GM21515 (cell line): ENCODE data around the gene DPH1.

Source experiments
- ATAC-seq: cut with Tn5 transposase; IDR thresholded peaks from one replicate; pipeline ENCODE4 v1.9.1; 2021; ENCODE audit not compliant: unreplicated experiment

Gene DPH1

GRCh38 chr17:2060681-2061440, 30.9 kb downstream of the DPH1 start:
- no peak for ATAC-seq

GRCh38 chr17:2061441-2061958, 31.5 kb downstream of the DPH1 start:
- no peak for ATAC-seq

- no peak for ATAC-seq
These were observed 32.7 kb downstream of the DPH1 start for GRCh38 chr17:2062571-2063183.

- no peak for ATAC-seq
These were observed 33.6 kb downstream of the DPH1 start for GRCh38 chr17:2063261-2064146.

GRCh38 chr17:2064147-2064489, 34.2 kb downstream of the DPH1 start:
- no peak for ATAC-seq

GRCh38 chr17:2064520-2064971, 34.6 kb downstream of the DPH1 start:
- ATAC-seq = no peak

- ATAC-seq = no peak
These were observed 35.2 kb downstream of the DPH1 start for GRCh38 chr17:2064980-2065785.

DNA sequence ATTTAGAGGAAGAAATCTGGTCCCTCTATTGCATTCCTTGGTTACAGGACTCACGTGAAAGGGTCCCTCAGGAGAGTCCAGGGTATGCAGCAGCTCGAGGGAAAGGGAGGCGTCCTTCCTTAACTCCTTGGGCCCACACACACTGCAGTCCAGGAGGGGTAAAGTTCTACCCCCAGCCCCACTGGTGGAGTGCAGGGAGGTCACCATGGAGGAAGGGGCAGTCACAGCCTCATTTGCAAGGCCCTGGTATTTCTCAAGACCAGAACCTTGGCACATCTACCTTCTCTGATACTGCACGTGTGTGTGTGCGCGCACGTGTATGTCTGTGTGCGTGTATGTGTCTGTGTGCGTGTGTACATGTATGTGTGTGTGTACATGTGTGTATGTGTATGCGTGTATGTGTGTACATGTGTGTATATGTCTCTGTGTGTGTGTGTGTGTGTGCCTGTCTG, 36.0 kb downstream of the DPH1 start:
- ATAC-seq = no peak

DNA sequence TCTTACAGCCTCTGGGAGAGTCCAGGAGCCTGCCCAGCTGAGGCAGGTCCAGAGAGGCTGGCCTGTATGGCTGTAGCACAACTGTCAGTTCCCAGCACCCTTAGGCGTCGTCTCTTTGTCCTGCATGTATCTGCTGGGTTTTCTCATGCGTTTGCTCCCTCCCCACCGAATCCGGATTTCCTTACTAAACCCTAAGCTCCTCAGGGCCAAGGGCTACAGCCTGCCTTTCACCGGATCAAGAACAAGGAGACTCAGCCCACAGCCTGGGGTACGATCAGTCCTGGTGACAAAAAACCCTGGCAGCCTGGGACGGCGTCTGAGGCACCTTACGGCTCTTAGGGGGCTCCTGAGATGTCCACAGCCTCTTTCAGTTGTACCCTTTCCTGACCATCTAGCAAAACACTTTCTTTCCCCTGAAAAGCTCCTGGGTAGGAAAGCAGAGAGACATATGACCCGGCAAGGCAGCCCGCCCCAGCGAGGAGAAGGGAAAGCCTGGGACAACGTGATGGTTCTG, 37.2 kb downstream of the DPH1 start:
- ATAC-seq = no peak

- ATAC-seq = no peak
These were observed 37.7 kb downstream of the DPH1 start for GRCh38 chr17:2067608-2068024.

- ATAC-seq = no peak
These were observed 38.1 kb downstream of the DPH1 start for GRCh38 chr17:2068031-2068518.

DNA sequence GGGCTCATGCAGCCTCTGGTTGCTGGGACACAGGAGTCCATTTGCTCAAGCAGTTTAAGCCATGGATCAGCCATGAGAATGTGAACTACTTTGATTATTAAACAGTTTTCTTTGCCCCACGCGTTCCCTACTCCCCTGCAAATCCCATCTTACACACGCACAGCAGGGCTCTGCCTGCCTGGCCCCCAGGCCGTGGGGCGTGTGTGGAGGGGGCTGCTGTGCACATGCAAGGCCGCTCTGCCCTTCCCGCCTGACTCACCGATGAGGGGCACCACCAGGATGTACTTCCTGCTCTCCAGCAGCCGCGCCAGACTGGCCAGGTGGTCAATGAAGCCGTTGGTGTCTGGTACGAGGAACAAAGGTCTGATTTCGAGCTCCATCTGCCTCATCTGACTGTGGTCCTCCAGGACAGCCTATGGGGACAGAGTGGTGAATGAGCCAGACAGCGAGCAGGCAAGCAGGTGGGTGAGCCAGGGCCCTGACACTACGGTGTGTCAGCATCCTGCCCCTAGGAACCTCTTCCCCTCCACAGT, 38.6 kb downstream of the DPH1 start:
- ATAC-seq = no peak

GRCh38 chr17:2070241-2071023, 40.5 kb downstream of the DPH1 start:
- peak; percentile 58 for ATAC-seq

- ATAC-seq = no peak
These were observed 41.1 kb downstream of the DPH1 start for GRCh38 chr17:2071024-2071385.

GRCh38 chr17:2071455-2072281, 41.7 kb downstream of the DPH1 start:
- no peak for ATAC-seq

- no peak for ATAC-seq
These were observed 45.0 kb downstream of the DPH1 start for GRCh38 chr17:2074919-2075318.

DNA sequence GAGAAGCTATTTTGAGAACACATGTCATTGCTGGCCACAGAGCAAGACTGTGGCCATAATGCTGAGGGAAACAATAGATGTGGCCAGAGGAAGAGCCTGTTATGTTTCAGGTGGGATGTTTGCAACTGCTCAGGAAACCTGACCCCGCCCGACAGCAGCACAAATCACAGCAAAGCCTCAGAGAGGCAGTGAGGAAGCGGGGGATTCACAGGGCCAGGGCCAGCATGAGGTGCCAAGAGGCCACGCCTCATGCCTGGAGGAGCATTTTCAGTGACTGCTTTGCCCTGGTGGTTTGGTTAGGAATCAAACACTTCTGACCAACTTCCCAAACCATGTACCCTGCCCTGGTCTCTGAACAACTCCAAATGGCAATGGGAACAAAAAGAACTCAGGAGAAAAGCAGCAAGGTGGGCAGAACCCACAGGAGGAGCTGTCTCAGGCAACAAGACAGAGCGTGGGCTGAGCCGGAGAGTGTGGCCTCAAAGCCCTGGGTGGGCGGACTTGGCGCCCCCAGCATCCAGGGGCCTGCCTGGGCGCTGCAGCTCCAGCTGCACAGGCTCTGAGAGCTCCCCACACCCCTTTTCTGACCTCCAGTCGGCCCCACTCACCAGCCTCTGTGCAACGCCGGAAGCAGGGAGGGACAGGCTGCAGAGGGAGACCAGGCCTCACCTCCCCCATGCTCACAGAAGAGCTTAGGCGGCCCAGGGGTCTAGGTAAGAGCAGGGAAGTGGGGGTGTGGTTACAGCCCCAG, 45.6 kb downstream of the DPH1 start:
- ATAC-seq = no peak
